SK-N-SH (cell line): Measurements from ENCODE around the gene OR2M5.

Experiments
- CTCF ChIP-seq: fragments of 200-600 bp; sonication (generic); IDR thresholded peaks from 2 replicates; pipeline ENCODE4 v1.6.1; 2017; ENCODE audit warnings: antibody characterized with exemption, mild to moderate bottlenecking, moderate library complexity
- EP300 ChIP-seq, 2 experiments: IDR thresholded peaks; 2 replicates each; pipeline versions ENCODE4 v1.4.0 to v1.6.1; 2012; ENCODE audit warnings: borderline replicate concordance in 1 of 2, low read depth in 1 of 2, low read length in 1 of 2
- EZH2phosphoT487 ChIP-seq: fragments of 200-600 bp; sonication (generic); IDR thresholded peaks from 2 replicates; pipeline ENCODE4 v1.6.1; 2017; ENCODE audit warnings: low read depth, mixed run types, mild to moderate bottlenecking, antibody characterized with exemption, moderate library complexity, borderline replicate concordance
- NRF1 ChIP-seq: IDR thresholded peaks from 2 replicates; pipeline ENCODE4 v1.6.1; 2012; ENCODE audit warnings: low read depth, mild to moderate bottlenecking, low read length
- POLR2AphosphoS5 ChIP-seq: IDR thresholded peaks from 2 replicates; pipeline ENCODE4 v1.6.1; 2012; ENCODE audit warnings: low read depth, low read length
- RAD21 ChIP-seq: IDR thresholded peaks from 2 replicates; pipeline ENCODE4 v1.6.1; 2012; ENCODE audit warnings: mild to moderate bottlenecking, low read length
- SMC3 ChIP-seq: IDR thresholded peaks from 2 replicates; pipeline ENCODE4 v1.6.1; 2012; ENCODE audit warnings: low read depth, low read length, improper control_type of control experiment
- YY1 ChIP-seq: IDR thresholded peaks from 2 replicates; pipeline ENCODE4 v1.4.0; 2012; ENCODE audit warnings: low read depth, mild to moderate bottlenecking

DNA sequence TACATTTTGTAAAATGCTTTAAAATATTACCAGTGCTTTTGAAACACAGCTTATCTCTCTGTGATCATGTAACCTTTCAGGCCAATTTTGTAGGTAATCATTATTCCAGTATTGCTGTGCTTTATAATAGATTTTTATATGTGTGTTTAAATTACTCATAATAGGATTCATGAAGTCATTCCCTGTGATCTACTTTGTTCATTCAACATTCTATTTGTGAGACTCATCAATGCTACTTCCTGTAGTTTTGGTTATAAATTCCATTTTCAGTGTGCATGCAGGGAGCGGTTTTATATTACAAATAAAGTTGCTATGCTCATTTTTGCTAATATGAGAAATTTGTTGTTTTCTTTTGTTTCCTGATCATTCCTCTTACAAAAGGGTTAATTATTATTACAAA, 4.1 kb upstream of the OR2M5 start:
- no peak for TF ChIP-seq EZH2phosphoT487
- no peak for TF ChIP-seq CTCF
- TF ChIP-seq NRF1, result no peak
- TF ChIP-seq RAD21, result no peak
- TF ChIP-seq SMC3, result no peak
- TF ChIP-seq EP300 (IDR thresholded peaks at IDR 0.05; ENCODE audit: borderline replicate concordance in 1 of 2, low read depth in 1 of 2, low read length in 1 of 2), result no peak
- no peak for TF ChIP-seq POLR2AphosphoS5
- no peak for TF ChIP-seq YY1
